Stimulated activated CD4-positive, alpha-beta T cell treated with anti-CD3 and anti-CD28 coated beads, Interleukin-4, amount 100 ng/mL, for 1 hour (primary cell): Measurements from ENCODE around the gene KRTAP10-4.
A peak's percentile ranks its signal among the peaks of the same experiment; 100 is the strongest.

Experiments
- DNase-seq: peaks from one replicate; pipeline ENCODE4 v3.0.0-alpha.2; 2020

The KRTAP10-4 gene

DNA sequence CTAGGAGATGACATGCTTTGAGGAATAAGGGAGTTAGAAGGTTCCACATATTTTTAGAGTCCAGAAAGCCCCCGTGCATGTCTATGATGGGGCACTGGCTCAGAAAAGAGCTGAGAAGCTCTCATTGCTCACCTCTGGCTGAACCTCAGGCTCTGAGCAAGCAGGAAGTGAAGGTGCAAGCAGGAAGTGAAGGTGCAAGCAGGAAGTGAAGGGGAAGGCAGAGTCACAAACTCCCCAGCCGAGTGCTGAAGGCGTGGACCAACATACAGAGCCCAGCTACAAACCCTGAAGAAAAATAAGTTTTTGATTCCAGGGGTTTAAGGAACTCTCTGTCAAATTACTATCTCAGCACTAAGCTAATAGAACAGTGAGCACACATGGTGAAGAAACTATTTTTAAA is 45.4 kb downstream of the KRTAP10-4 start:
- DNase-seq: peak; percentile 50

DNA sequence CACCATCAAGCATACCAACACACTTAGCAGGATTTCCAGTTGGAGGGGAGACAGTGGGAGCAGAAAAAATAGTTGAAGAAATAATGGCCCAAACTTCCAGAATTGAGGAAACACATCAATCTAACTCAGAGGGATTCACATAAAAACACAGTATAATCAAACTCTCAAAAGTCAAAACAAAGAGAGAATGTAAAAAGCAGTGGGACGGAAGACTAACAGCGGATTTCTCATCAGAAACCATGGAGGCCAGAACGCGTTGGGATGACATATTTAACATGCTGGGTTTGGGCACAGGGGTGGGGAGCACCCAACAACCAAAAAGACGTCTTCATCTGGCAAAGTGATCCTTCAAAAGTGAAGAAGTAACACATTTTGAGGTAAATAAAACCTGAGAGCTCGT is 46.4 kb downstream of the KRTAP10-4 start:
- DNase-seq: no peak

DNA sequence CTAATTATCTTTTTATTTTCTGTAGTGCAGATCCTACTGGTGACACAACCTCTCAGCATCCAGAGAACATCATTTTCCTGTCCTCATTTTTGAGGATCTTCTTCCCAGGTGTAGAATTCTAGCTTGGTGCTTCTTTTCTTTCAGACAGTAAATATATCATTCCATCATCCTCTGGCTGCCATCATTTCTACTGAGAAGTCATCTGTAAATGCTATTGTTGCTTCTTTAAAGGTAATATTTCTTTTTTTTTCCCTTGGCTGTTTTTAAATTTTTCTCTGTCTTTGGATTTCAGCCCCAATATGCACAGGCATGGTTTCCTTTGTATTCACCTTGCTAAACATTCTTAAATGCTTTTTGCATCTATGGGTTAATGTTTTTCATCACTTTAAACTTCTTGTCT is 50.0 kb downstream of the KRTAP10-4 start:
- no peak for DNase-seq
